Measurements from ENCODE around the gene COL4A4. TPM values are rescaled to one million over a fixed set of nuclear protein-coding genes. Genes with fewer than 3 reads are reported as not detected.

Gene COL4A4
- polyA plus RNA-seq, 2 of the 4 experiments (the other 2 are of a cell fraction) = 1.7 to 6.8 TPM

- ChIA-PET POLR2A (no interaction called here), CTCF (interaction anchor here (0.7 to 1.3 kb wide), 2 partner anchors 34 to 91 kb away, joined by 3 to 9 read pairs; no protein-coding TSS in a partner anchor)
- FAIRE-seq = no peak
- no peak for ATAC-seq
- DNase-seq (ENCODE audit: low read depth in 1 of 2, low spot score in 1 of 2) = no peak
- Histone ChIP-seq H3K27ac (no peak overlapping the region), H3K9me3 (no peaks in the 10 kb centered on the region), H3K4me2 (no peak overlapping the region), H3K4me1 (no peaks in the 10 kb centered on the region), H3K4me3 (no peak overlapping the region)
- no peak for TF ChIP-seq RNF2 (IDR thresholded peaks at IDR 0.05; ENCODE audit: borderline replicate concordance, low read depth)
- TF ChIP-seq FOSB (CRISPR knock-in tag; IDR thresholded peaks at IDR 0.05) = no peak
- no peak for TF ChIP-seq E2F6 (IDR thresholded peaks at IDR 0.05; ENCODE audit: borderline replicate concordance, low read depth)
- TF ChIP-seq REST (IDR thresholded peaks at IDR 0.05) = no peak
- no peak for TF ChIP-seq EHMT2 (IDR thresholded peaks at IDR 0.05; ENCODE audit: low read depth)
- no peak for TF ChIP-seq JUNB (IDR thresholded peaks at IDR 0.05)
- no peak for TF ChIP-seq SMC3 (IDR thresholded peaks at IDR 0.05)
- no peak for TF ChIP-seq NR3C1 (IDR thresholded peaks at IDR 0.05)
- TF ChIP-seq HOXA7 (CRISPR knock-in tag; IDR thresholded peaks at IDR 0.05) = no peak
- no peak for TF ChIP-seq ZSCAN20 (CRISPR knock-in tag; IDR thresholded peaks at IDR 0.05)
- TF ChIP-seq CHD2 (IDR thresholded peaks at IDR 0.05; ENCODE audit: low read length, partially characterized antibody) = no peak
- TF ChIP-seq CTCF (IDR thresholded peaks at IDR 0.05) = no peak
- no peak for TF ChIP-seq EHF (CRISPR knock-in tag; IDR thresholded peaks at IDR 0.05)
- TF ChIP-seq CEBPB (IDR thresholded peaks at IDR 0.05) = no peak
- no peak for TF ChIP-seq FOXS1 (CRISPR knock-in tag; IDR thresholded peaks at IDR 0.05)
- no peak for TF ChIP-seq EP300 (IDR thresholded peaks at IDR 0.05)
- TF ChIP-seq KDM5A (IDR thresholded peaks at IDR 0.05) = no peak
- 97% methylated on average over 4 of the region's 4 CpGs for WGBS (ENCODE audit: missing lambda C conversion rate)
Observed at GRCh38 chr2:227204452-227204851, 40.4 kb upstream of the COL4A4 start.

- no peak for TF ChIP-seq ZNF302 (CRISPR knock-in tag; IDR thresholded peaks at IDR 0.05)
- no peak for TF ChIP-seq PHF8 (IDR thresholded peaks at IDR 0.05; ENCODE audit: borderline replicate concordance, low read depth)
- TF ChIP-seq CHD4 (IDR thresholded peaks at IDR 0.05; ENCODE audit: borderline replicate concordance) = no peak
- TF ChIP-seq CEBPB (IDR thresholded peaks at IDR 0.05) = no peak
- TF ChIP-seq ZFP36 (IDR thresholded peaks at IDR 0.05; ENCODE audit: borderline replicate concordance, partially characterized antibody) = no peak
- TF ChIP-seq JUNB (IDR thresholded peaks at IDR 0.05) = no peak
- no peak for TF ChIP-seq CHD2 (IDR thresholded peaks at IDR 0.05; ENCODE audit: low read length, partially characterized antibody)
- no peak for TF ChIP-seq RCOR1 (IDR thresholded peaks at IDR 0.05; ENCODE audit: low read depth, low read length)
- TF ChIP-seq ZC3H11A (IDR thresholded peaks at IDR 0.05) = no peak
- TF ChIP-seq REST (IDR thresholded peaks at IDR 0.05) = no peak
- no peak for TF ChIP-seq EHMT2 (IDR thresholded peaks at IDR 0.05; ENCODE audit: low read depth)
- 84% methylated on average over 2 of the region's 2 CpGs for WGBS (ENCODE audit: missing lambda C conversion rate)
- no peak for FAIRE-seq
- Histone ChIP-seq H3K4me2 (no peak overlapping the region), H3K9me3 (no peaks in the 10 kb centered on the region), H3K27ac (no peak overlapping the region), H3K4me3 (no peak overlapping the region), H3K4me1 (no peaks in the 10 kb centered on the region)
- no peak for ATAC-seq
- CTCF ChIA-PET = no interaction called here
- POLR2A ChIA-PET = no interaction called here
- no peak for DNase-seq (ENCODE audit: low read depth in 1 of 2, low spot score in 1 of 2)
Observed at GRCh38 chr2:227201771-227202170, 37.8 kb upstream of the COL4A4 start.
